DOHH2 (cell line): Measurements from ENCODE around the gene ARID5B.

Experiments used
- H3F3A ChIP-seq: fragments of 200-600 bp; sonication (generic), shearing (Covaris generic); 2 replicates; pipeline ENCODE4 v1.6.0; 2016; ENCODE audit warnings: antibody characterized with exemption, mild to moderate bottlenecking; ENCODE audit not compliant: control insufficient read depth, insufficient read depth
- H3K27ac ChIP-seq: fragments of 200-600 bp; sonication (generic); 2 replicates; pipeline ENCODE4 v1.5.1; 2014; ENCODE audit warnings: low read depth, mild to moderate bottlenecking, low read length, moderate library complexity
- H3K27me3 ChIP-seq: fragments of 200-600 bp; sonication (generic); 2 replicates; pipeline ENCODE4 v1.6.1; 2014; ENCODE audit warnings: mild to moderate bottlenecking, low read length, mixed read lengths; ENCODE audit not compliant: control insufficient read depth
- H3K36me3 ChIP-seq: fragments of 200-600 bp; sonication (generic); 2 replicates; pipeline ENCODE4 v1.6.1; 2014; ENCODE audit warnings: mild to moderate bottlenecking, low read length, moderate library complexity, mixed read lengths; ENCODE audit not compliant: control insufficient read depth
- H3K4me1 ChIP-seq: fragments of 200-600 bp; sonication (generic); 2 replicates; pipeline ENCODE4 v1.6.1; 2014; ENCODE audit warnings: mild to moderate bottlenecking, low read length, mixed read lengths; ENCODE audit not compliant: control insufficient read depth
- H3K4me2 ChIP-seq: fragments of 200-600 bp; sonication (generic); 2 replicates; pipeline ENCODE4 v1.6.0; 2014; ENCODE audit warnings: mild to moderate bottlenecking, low read length, moderate library complexity
- H3K4me3 ChIP-seq: fragments of 200-600 bp; sonication (generic); 2 replicates; pipeline ENCODE4 v1.5.1; 2014; ENCODE audit warnings: mild to moderate bottlenecking, low read length, mixed read lengths
- H3K79me2 ChIP-seq: fragments of 200-600 bp; sonication (generic); 2 replicates; pipeline ENCODE4 v1.6.1; 2014; ENCODE audit warnings: mild to moderate bottlenecking, low read length, mixed read lengths; ENCODE audit not compliant: control insufficient read depth
- H3K9me2 ChIP-seq: fragments of 200-600 bp; sonication (generic); replicated peaks from 2 replicates; pipeline ENCODE4 v1.6.1; 2014; ENCODE audit warnings: mild to moderate bottlenecking, low read length, mixed read lengths; ENCODE audit not compliant: control insufficient read depth
- H3K9me3 ChIP-seq: fragments of 200-600 bp; sonication (generic); 2 replicates; pipeline ENCODE4 v1.6.1; 2014; ENCODE audit warnings: antibody characterized with exemption, low read length, mixed read lengths; ENCODE audit not compliant: control insufficient read depth, insufficient read depth
- H4K20me1 ChIP-seq: fragments of 200-600 bp; sonication (generic); 2 replicates; pipeline ENCODE4 v1.6.0; 2014; ENCODE audit warnings: low read depth, mild to moderate bottlenecking, antibody characterized with exemption, low read length, moderate library complexity; ENCODE audit not compliant: control insufficient read depth, insufficient read depth
- EZH2phosphoT487 ChIP-seq: fragments of 200-600 bp; sonication (generic); IDR thresholded peaks from 2 replicates; pipeline ENCODE4 v1.6.1; 2017; ENCODE audit warnings: borderline replicate concordance, mild to moderate bottlenecking, antibody characterized with exemption, low read length, moderate library complexity, mixed read lengths
- TF ChIP-seq, protein P1 (sequence below): fragments of 200-600 bp; sonication (generic); IDR thresholded peaks from one replicate; pipeline ENCODE4 v1.5.1; 2014; ENCODE audit warnings: antibody characterized with exemption, mild to moderate bottlenecking, low read depth, low read length; ENCODE audit not compliant: poor library complexity, severe bottlenecking

The ARID5B gene

DNA sequence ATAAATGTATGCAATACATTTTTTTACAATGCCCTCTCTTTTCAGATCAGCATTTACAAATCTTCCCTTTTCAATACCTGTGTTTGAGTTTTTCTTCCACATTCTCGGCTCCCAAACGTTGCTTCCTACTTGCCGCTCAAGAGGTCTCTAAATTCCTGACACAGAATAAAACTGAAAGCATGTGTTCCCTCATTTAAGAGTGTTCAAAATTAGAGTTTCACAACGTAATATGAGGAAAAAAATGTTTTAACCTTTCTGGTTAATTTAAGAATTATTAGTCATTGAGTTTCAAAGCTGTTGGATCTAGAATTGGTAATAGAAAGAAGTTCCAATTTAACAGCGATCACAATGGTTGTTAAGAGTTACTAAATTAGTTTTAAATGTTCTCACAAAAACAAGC is 100.4 kb downstream of the ARID5B start:
- no peak overlapping the region for H3K27ac ChIP-seq

DNA sequence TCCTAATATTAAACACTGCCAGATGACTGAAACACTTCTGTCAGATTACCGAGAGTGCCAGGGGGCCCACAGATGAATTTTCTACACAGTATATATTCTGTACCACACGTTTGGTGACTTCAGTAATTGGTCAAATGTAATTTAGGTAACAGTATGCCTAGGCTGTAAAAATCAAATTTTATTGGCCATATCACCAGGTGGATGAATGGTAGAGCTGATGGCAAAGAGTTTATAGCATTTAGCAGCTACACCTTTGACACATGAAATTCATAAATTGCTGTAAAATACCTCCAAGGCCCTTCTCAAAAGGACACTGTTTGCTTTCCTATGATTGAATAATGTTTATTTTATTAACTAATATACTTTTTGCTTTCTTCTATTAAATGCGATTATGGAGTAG is 101.3 kb downstream of the ARID5B start:
- Histone ChIP-seq H3K4me1 (peaks cover 85% of the 10 kb centered on the region), H3K27me3 (no peaks in the 10 kb centered on the region), H4K20me1 (no peaks in the 10 kb centered on the region), H3F3A (peaks cover 3% of the 10 kb centered on the region; the same call in 1 of the 2 replicates), H3K27ac (no peak overlapping the region), H3K9me2 (no peaks in the 10 kb centered on the region), H3K36me3 (peaks cover 58% of the 10 kb centered on the region), H3K79me2 (peaks cover 68% of the 10 kb centered on the region), H3K9me3 (no peaks in the 10 kb centered on the region), H3K4me3 (no peak overlapping the region), H3K4me2 (no peak overlapping the region)
- no peak for TF ChIP-seq EZH2phosphoT487
- TF ChIP-seq, protein P1, sequence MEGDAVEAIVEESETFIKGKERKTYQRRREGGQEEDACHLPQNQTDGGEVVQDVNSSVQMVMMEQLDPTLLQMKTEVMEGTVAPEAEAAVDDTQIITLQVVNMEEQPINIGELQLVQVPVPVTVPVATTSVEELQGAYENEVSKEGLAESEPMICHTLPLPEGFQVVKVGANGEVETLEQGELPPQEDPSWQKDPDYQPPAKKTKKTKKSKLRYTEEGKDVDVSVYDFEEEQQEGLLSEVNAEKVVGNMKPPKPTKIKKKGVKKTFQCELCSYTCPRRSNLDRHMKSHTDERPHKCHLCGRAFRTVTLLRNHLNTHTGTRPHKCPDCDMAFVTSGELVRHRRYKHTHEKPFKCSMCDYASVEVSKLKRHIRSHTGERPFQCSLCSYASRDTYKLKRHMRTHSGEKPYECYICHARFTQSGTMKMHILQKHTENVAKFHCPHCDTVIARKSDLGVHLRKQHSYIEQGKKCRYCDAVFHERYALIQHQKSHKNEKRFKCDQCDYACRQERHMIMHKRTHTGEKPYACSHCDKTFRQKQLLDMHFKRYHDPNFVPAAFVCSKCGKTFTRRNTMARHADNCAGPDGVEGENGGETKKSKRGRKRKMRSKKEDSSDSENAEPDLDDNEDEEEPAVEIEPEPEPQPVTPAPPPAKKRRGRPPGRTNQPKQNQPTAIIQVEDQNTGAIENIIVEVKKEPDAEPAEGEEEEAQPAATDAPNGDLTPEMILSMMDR = no peak

More for the DNA sequence above, 100.4 kb downstream of the ARID5B start:
- no peaks in the 10 kb centered on the region for H3K9me2 ChIP-seq
- peaks cover 90% of the 10 kb centered on the region for H3K4me1 ChIP-seq
- no peak overlapping the region for H3K4me3 ChIP-seq
- TF ChIP-seq EZH2phosphoT487 = no peak
- TF ChIP-seq, protein P1 = no peak
- H3K9me3 ChIP-seq = no peaks in the 10 kb centered on the region
- no peaks in the 10 kb centered on the region for H4K20me1 ChIP-seq
- 0 out of 2 replicates have a peak overlapping the region, but pooled peaks have one; percentile 79 for H3K4me2 ChIP-seq
- H3K79me2 ChIP-seq = peaks cover 77% of the 10 kb centered on the region
- no peaks in the 10 kb centered on the region for H3K27me3 ChIP-seq
- peaks cover 58% of the 10 kb centered on the region for H3K36me3 ChIP-seq
- H3F3A ChIP-seq = peaks cover 3% of the 10 kb centered on the region

DNA sequence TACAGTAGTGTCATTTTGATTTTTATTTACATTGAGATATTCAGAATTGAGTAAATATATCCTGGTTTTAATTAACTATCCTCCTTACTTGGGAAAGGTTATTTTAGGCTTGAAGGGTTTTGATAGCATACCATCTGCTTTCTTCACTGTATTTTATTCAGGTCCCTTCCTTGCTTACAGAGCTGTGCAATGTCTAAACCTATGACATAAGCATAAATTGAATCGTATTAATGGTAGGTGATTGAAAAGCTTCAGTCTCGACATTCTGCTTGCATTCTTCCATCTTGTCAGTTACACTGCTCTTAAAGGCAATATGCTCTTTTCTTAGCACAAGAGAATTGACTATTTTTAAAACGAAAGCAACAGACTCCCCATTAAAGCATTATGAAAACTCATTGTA is 102.5 kb downstream of the ARID5B start:
- H4K20me1 ChIP-seq = no peaks in the 10 kb centered on the region
- no peak for TF ChIP-seq EZH2phosphoT487
- TF ChIP-seq, protein P1 = no peak
- H3K36me3 ChIP-seq = peaks cover 46% of the 10 kb centered on the region
- H3K27me3 ChIP-seq = no peaks in the 10 kb centered on the region
- no peak overlapping the region for H3K27ac ChIP-seq
- H3K9me3 ChIP-seq = no peaks in the 10 kb centered on the region
- H3K9me2 ChIP-seq = no peaks in the 10 kb centered on the region
- H3F3A ChIP-seq = peaks cover 3% of the 10 kb centered on the region
- peaks cover 83% of the 10 kb centered on the region for H3K4me1 ChIP-seq
- H3K4me2 ChIP-seq = peak overlapping the region; percentile 10
- H3K4me3 ChIP-seq = no peak overlapping the region
- H3K79me2 ChIP-seq = peaks cover 56% of the 10 kb centered on the region

DNA sequence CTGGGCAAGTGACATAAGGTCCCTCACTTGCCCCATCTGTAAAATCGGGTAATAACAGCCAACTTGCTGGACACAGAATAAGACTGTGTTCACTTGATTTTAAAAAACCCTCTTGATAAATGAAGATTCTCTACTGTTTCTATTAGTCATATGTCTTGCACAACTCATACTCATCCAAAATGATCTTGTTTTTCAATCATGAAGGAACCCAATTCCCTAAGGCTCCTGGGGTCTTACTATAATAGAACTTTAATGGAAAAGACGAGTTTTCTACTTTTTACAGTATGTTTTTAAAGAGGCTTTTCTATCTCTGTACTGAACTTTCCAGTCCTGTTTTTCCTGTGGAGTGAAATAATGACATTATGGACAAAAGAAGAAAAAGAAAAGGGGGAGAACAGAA is 103.8 kb downstream of the ARID5B start:
- Histone ChIP-seq H3K9me3 (no peaks in the 10 kb centered on the region), H3K36me3 (peaks cover 43% of the 10 kb centered on the region), H3K4me3 (no peak overlapping the region), H3K27ac (no peak overlapping the region), H3K9me2 (no peaks in the 10 kb centered on the region), H3K4me2 (no peak overlapping the region), H3F3A (peaks cover 3% of the 10 kb centered on the region), H3K4me1 (peaks cover 83% of the 10 kb centered on the region), H4K20me1 (no peaks in the 10 kb centered on the region), H3K27me3 (no peaks in the 10 kb centered on the region), H3K79me2 (peaks cover 49% of the 10 kb centered on the region)
- TF ChIP-seq EZH2phosphoT487 = no peak
- TF ChIP-seq, protein P1 = no peak
